Tibial nerve (tissue), 4 donors: ENCODE data around the gene SGPP1. TPM values are rescaled to one million over a fixed set of nuclear protein-coding genes. Genes with fewer than 3 reads are reported as not detected.

Source experiments
- DNase-seq, 2 donors: peaks; one replicate each; pipeline ENCODE4 v3.0.0-alpha.2; 2019; ENCODE audit warnings: low spot score in 2 of 2
- H3K27ac ChIP-seq, 4 donors: fragments of 200-600 bp; sonication (generic) in 3 of 4; one replicate each; pipeline ENCODE4 v1.5.1; 2017 to 2019; ENCODE audit warnings: mild to moderate bottlenecking in 1 of 4
- H3K27me3 ChIP-seq, 2 donors: fragments of 200-600 bp; sonication (generic) in 1 of 2; one replicate each; pipeline versions ENCODE4 v1.5.1 to v1.6.0; 2017 to 2019
- H3K36me3 ChIP-seq, 3 donors: fragments of 200-600 bp; sonication (generic); one replicate each; pipeline ENCODE4 v1.5.1; 2018 to 2019
- H3K4me1 ChIP-seq, 4 donors: fragments of 200-600 bp; sonication (generic) in 3 of 4; one replicate each; pipeline ENCODE4 v1.5.1; 2017 to 2019
- H3K4me3 ChIP-seq, 4 donors: fragments of 200-600 bp; sonication (generic) in 3 of 4; one replicate each; pipeline ENCODE4 v1.5.1; 2017 to 2019; ENCODE audit warnings: mild to moderate bottlenecking in 1 of 4, moderate library complexity in 1 of 4
- H3K9me3 ChIP-seq, 4 donors: fragments of 200-600 bp; sonication (generic) in 3 of 4; one replicate each; pipeline ENCODE4 v1.5.1; 2017 to 2019
- CTCF ChIP-seq, 5 experiments: fragments of 200-600 bp in 3 of 5; fragments of 450-650 bp in 2 of 5; sonication (generic) in 3 of 5; IDR thresholded peaks; one replicate each; pipeline ENCODE4 v1.5.1; 2016 to 2019; ENCODE audit warnings: antibody characterized with exemption in 5 of 5, mild to moderate bottlenecking in 3 of 5, moderate library complexity in 2 of 5
- EP300 ChIP-seq, 2 donors: sonication (generic); formaldehyde crosslinking; IDR thresholded peaks; one replicate each; pipeline ENCODE4 v1.6.1; 2017; ENCODE audit warnings: antibody characterized with exemption in 2 of 2, mild to moderate bottlenecking in 1 of 2
- POLR2A ChIP-seq, 2 donors: fragments of 450-650 bp; IDR thresholded peaks; one replicate each; pipeline ENCODE4 v1.6.1; 2017; ENCODE audit warnings: antibody characterized with exemption in 2 of 2, mild to moderate bottlenecking in 2 of 2, moderate library complexity in 2 of 2
- WGBS, 2 donors: methylation state at CpG; one replicate each; pipeline ENCODE4 v1.1.5; 2018; 5-methylcytosine and 5-hydroxymethylcytosine counted together
- total RNA-seq, 4 donors: library from RNA; depleted of rRNA; stranded (reverse); fragments of >200 nt; gene quantifications; one replicate each; pipeline ENCODE4 v1.1.0, GENCODE V29; 2016

Gene SGPP1
- total RNA-seq, 4 donors from 2014 or later: 31.2 to 43.5 (median 35.3) TPM

- Histone ChIP-seq H3K27me3 (no peaks in the 10 kb centered on the region), H3K9me3 (no peaks in the 10 kb centered on the region), H3K4me3 (peak overlapping the region; percentile 89 to 99 (median 95)), H3K4me1 (peaks cover 0 to 31% (median 9%) of the 10 kb centered on the region in 4 donors), H3K27ac (peak overlapping the region in 3 of 4 donors; percentile 51 to 93 (median 87)), H3K36me3 (peaks cover 0 to 4% (median 0%) of the 10 kb centered on the region in 3 donors)
- WGBS, 2 donors: 4 to 6% methylated on average over 5 of the region's 5 CpGs
- no peak for DNase-seq
- no peak for TF ChIP-seq EP300 (IDR thresholded peaks at IDR 0.05)
- TF ChIP-seq CTCF (IDR thresholded peaks at IDR 0.05): no peak
- TF ChIP-seq POLR2A (IDR thresholded peaks at IDR 0.05): no peak
These were observed 1.4 kb downstream of the SGPP1 start for GRCh38 chr14:63726499-63726898.

GRCh38 chr14:63725786-63726460 lies 1.9 kb downstream of the SGPP1 start:
- TF ChIP-seq CTCF (IDR thresholded peaks at IDR 0.05) (no peak), EP300 (IDR thresholded peaks at IDR 0.05) (no peak)
- Histone ChIP-seq H3K27ac (peak overlapping the region in 2 of 4 donors; percentile 51 to 93), H3K36me3 (peaks cover 0 to 7% (median 0%) of the 10 kb centered on the region in 3 donors), H3K4me1 (peaks cover 0 to 31% (median 9%) of the 10 kb centered on the region in 4 donors), H3K4me3 (peak overlapping the region; percentile 89 to 99 (median 95)), H3K27me3 (no peaks in the 10 kb centered on the region), H3K9me3 (no peaks in the 10 kb centered on the region)
- WGBS, 2 donors: 53 to 57% methylated on average over 8 of the region's 8 CpGs
- DNase-seq: no peak

- 80 to 96% methylated on average over 2 of the region's 2 CpGs for WGBS, 2 donors
- H3K9me3 ChIP-seq: peaks cover 0 to 27% (median 12%) of the 10 kb centered on the region in 4 donors
- H3K4me3 ChIP-seq: no peak overlapping the region
- H3K27ac ChIP-seq: no peak overlapping the region
- DNase-seq: no peak
- peaks cover 0 to 8% (median 1%) of the 10 kb centered on the region in 4 donors for H3K4me1 ChIP-seq
- peaks cover 0 to 51% (median 0%) of the 10 kb centered on the region in 3 donors for H3K36me3 ChIP-seq
- TF ChIP-seq EP300 (IDR thresholded peaks at IDR 0.05): no peak
- H3K27me3 ChIP-seq: no peaks in the 10 kb centered on the region
These were observed 10.2 kb downstream of the SGPP1 start for GRCh38 chr14:63717702-63718101.

- Histone ChIP-seq H3K4me3 (no peak overlapping the region), H3K27ac (no peak overlapping the region), H3K9me3 (peaks cover 0 to 27% (median 12%) of the 10 kb centered on the region in 4 donors), H3K4me1 (peaks cover 0 to 8% (median 1%) of the 10 kb centered on the region in 4 donors), H3K27me3 (no peaks in the 10 kb centered on the region), H3K36me3 (peaks cover 0 to 40% (median 0%) of the 10 kb centered on the region in 3 donors)
- TF ChIP-seq EP300 (IDR thresholded peaks at IDR 0.05) (no peak), CTCF (IDR thresholded peaks at IDR 0.05) (no peak), POLR2A (IDR thresholded peaks at IDR 0.05) (no peak)
- WGBS, 2 donors: 83 to 93% methylated on average over 2 of the region's 2 CpGs
- no peak for DNase-seq
These were observed 12.5 kb downstream of the SGPP1 start for GRCh38 chr14:63715360-63715759.

- Histone ChIP-seq H3K27me3 (no peaks in the 10 kb centered on the region), H3K4me3 (no peak overlapping the region), H3K9me3 (peaks cover 0 to 27% (median 12%) of the 10 kb centered on the region in 4 donors), H3K27ac (no peak overlapping the region), H3K36me3 (peaks cover 0 to 33% (median 0%) of the 10 kb centered on the region in 3 donors), H3K4me1 (peaks cover 0 to 8% (median 1%) of the 10 kb centered on the region in 4 donors)
- no peak for TF ChIP-seq POLR2A (IDR thresholded peaks at IDR 0.05)
- no peak for TF ChIP-seq EP300 (IDR thresholded peaks at IDR 0.05)
- no peak for TF ChIP-seq CTCF (IDR thresholded peaks at IDR 0.05)
- DNase-seq: no peak
These were observed 14.1 kb downstream of the SGPP1 start for GRCh38 chr14:63713764-63714163.
